GM19035 (cell line): ENCODE results near the gene MEOX2.

ENCODE experiments used
- ATAC-seq: cut with Tn5 transposase; IDR thresholded peaks from one replicate; pipeline ENCODE4 v1.9.1; 2021; ENCODE audit not compliant: unreplicated experiment

MEOX2 gene

DNA sequence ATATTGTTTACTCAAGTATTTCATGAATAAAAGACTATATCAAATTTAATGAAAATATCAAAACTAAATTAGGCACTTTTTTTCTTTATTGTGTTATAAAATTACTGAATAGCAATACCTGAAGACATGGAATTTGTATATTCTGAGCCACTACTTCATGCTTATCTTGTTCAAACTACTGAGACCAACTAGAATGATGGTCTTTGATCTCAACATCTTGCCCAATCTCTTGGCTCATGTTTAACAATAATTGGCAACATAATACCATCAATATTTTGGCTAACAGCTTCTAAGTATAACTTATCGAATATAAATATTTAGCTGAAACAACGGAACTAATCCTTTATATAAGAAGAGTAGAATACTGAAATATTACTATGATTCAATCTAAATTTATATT is 68.2 kb downstream of the MEOX2 start:
- no peak for ATAC-seq

DNA sequence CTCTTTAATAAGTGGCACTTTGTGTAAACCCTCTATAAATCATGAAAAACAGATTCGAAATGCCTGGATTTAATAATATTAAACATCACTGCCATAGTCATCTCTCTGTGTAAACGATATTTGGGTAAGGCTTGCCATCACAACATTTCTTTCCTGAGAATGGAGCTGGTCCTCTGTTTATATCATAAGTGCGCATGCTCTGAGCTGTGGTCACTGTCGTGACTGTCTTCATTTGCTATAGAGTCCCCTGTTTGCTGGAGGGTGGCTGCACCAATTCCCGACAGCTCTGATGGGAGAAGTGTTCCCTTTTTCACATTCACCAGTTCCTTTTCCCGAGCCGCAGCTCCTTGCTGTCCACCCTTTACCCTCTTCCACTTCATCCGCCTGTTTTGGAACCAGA is 74.3 kb downstream of the MEOX2 start:
- ATAC-seq = no peak

DNA sequence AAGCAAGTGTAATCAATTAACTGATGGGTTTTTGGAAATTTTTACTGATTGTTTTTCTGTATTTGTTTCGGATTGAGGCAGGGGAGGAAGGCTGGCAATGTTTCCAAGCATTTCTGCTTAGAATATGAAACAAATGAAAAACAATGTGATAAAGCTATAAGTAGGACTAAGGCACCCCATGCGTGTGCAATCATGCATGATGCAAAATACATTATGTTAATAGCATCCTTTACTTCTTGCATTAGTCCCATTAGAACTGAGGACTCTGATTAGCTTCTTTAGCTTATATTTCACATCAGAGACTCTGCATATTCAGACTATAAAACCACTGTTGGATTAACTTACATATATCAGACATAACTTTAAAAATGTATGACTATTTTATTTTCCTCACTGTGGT is 76.0 kb downstream of the MEOX2 start:
- no peak for ATAC-seq

DNA sequence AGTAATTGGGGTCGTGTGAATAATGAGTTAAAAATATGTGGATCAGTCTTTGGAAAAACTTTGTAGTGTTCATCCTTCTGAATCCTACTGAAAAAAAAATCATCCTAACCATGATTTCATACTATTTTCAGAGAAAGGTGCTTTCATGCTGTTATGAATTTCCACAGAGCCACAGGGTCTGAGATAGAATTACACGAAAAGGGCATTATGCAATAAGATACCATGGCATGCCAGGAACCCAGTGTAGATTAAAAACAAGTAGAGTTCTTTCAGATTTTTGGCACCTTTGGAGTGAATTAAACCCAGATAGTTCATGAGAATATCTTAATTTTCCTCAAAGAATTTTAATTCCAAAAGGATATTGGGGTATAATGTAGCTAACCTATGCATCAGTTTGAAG is 77.2 kb downstream of the MEOX2 start:
- ATAC-seq = no peak

DNA sequence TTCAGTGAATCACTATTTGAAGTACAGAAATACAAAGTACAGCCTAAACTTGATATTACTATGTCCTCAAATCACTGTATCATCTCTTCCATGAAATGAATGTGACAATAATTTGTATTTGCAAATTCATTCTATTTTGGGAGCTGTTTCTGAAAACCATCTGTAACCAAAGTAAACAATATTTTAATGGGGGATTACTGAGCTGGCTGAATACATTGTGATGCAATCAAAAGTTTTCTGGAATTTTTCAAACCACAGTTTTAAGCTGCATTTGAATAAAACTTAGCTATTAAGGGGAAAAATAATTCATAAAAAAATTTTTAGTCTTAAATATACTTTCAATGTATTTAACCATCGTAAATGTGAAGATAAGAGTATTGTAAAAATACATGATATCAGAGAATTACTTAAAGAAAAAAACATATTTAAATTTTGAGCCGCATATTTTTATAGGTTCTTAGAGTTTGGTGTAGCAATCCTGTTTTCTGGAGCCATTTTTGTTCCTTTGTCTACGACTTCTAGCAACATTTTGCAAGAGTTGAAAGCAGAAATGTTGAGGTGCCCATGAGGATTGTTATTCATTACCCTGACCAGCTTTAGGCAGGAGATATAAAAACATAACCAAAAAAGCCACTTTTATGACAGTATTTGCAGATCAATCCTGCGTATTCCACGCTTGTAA is 78.8 kb downstream of the MEOX2 start:
- no peak for ATAC-seq

DNA sequence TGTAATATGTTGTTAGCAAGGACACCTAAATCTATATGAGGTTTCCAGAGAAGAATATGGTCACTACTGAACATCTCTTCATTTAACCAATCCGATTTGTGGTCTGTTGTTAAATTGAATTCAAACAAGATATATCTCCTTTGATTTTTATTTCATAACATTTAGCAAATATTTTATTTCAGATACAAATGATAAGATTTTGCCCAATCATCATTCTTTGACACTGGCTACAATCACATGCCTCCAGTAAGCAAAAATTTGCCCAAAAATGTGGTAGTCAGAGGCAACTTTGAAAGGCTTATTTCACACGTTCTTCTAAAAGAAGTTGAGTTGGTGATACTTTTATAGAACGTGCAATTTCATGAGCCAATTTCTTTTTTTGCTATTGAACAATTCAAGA is 79.9 kb downstream of the MEOX2 start:
- no peak for ATAC-seq

DNA sequence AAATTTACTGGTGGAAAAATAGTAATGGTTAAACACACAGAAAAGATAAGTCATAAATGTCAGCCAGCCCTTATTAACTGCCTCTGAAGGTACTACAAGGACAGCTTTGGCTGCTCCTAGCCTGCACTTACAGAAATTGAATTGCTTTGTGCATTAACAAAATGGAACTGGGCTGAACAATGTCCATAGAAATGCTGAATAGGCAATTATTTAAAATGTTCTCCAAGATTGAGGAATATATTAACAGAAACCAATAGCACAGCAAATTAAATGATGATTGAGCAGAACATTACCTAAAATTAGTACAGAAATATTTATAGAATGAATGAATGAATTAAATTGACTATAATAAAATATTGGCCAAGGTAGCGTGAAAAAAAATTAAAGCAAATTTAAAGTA is 82.3 kb downstream of the MEOX2 start:
- no peak for ATAC-seq

DNA sequence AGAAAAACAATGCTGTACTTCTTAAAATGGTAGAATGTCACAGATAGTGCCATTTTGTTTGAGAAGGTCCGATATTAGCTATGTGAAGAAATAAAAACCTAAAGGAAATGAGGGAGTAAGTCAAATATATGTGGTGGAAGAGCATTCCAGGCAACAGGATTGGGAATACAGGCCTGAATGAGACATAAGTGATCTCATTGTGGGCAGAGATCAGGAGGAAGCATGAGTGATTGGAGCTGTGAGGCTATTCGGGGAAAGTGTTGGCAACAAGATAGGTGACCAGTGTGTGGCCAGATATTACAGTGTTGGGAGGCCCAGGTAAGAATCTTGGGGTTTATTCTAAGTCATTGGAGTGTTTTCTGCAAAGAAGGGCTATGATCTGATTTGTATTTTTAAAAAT is 83.4 kb downstream of the MEOX2 start:
- no peak for ATAC-seq

DNA sequence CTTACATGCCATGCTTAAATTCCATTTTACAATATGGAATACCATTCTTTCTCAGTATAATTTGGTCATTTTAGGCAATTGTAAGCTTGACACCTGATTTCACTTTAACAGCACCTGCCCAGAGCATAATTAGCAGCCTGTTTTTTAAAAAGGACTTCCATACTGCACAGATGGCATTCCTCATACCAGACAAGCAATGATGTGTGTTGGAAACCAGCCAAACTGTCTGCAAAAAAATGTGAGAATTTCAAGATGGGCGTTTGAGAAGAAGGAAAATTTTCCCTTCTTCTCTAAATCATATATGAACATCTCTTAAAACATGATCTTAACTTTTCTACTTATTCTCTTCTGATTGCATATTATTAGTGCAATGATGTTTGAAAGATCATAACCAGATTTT is 84.2 kb downstream of the MEOX2 start:
- ATAC-seq = no peak

DNA sequence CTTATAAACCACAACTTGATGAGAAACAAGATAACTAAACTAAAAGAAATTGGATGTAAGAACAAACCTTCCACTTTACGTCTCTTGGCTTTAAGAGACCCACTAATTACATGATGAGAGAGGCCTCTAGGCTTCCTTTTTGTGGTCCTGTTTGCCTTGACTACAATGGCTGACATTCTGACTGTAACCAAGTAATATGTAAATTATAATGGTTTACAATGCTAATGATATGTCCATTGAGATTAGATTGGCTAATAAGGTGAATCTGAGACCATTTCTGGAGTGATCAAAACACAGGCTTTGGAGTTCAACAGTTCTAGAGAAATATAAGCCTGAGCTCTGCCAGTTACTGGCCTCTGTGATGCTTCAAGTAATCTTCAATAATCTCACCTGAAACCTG is 85.3 kb downstream of the MEOX2 start:
- no peak for ATAC-seq

DNA sequence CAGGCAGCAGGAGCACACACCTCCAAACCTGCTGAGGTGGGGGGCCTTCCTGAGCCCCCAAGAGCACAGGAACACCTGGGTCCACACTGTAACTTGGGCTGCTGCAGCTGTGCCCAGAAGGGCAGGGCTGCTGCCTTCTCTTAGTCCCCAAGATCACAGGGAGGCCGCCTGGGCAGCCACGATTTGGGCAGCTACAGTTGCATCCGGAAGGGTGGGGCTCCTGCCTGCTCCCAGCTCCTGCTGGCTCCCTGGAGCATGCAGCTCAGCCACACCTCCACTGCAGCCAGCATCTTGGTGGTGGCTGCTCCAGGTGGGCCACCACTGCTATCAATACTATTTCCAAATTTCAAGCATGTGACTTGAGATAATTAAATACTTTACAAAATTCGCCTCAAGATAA is 86.2 kb downstream of the MEOX2 start:
- ATAC-seq = no peak

DNA sequence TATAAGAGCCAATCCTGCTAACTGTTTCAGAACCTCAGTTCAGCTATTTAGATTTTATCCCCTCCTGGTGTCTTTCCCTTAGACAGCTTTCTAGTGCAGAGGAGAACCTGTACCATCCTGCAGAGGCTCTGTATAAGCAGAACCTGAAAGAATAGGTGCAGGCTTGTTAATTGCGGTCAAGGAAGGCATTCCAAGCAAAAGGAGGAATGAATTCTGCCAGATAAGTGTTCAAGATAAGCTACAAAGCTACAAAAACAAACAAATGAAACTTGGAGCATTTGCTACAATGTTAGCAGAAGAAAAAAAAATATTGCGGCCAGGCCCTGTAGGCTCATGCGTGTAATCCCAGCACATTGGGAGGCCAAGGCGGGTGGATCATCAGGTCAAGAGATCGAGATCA is 92.0 kb downstream of the MEOX2 start:
- no peak for ATAC-seq

DNA sequence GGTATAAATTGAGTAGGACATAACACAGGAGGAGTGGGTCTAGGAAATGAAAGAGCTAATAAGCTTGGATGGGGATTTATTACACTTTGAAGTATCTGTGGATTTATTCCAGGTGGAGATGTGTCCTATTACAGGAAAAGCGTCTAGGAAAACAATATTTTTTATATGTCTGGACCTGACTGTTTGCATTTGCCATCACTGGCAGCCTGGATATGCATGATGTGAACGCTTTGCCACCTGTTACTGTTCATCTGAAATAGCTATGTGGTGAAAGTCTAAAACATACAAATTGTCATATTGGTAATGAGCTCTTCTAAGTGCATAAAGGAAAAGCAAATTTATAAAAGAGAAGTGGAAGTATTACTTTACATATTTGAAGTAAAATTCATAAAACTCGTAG is 93.1 kb downstream of the MEOX2 start:
- no peak for ATAC-seq

DNA sequence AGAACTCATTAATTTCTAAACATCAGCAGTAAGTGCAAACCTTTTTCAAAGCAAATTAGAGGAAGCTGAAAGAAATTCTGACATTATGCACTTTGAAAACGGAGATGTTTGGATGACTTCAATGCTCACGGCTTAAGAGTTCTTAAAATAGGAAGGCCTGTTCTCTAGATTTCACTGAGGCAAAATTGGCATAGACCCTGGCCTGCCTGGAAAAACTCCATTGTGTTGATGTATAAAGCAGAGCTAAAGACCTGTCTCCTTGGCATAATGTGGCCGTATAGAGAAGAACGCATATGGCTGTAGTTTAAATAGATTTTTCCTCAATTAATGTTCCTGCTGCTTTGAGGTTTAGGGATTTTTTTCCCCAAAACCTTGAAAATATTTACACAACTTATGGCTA is 100.2 kb downstream of the MEOX2 start:
- no peak for ATAC-seq

DNA sequence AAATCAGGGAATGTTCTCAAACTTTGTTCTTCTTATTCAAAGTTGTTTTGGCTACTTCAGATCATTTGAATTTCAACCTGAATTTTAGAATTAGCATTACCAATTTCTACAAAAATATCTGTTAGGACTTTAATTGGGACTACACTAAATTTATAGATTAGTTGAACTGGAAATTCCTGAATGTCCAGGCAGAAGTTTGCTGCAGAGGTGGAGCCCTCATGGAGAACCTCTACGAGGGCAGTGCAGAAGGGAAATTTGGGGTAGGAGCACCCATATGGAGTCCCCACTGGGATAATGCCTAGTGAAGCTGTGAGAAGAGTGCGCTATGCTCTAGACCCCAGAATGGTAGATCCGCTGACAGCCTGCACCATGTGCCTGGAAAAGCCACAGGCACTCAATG is 101.9 kb downstream of the MEOX2 start:
- no peak for ATAC-seq

DNA sequence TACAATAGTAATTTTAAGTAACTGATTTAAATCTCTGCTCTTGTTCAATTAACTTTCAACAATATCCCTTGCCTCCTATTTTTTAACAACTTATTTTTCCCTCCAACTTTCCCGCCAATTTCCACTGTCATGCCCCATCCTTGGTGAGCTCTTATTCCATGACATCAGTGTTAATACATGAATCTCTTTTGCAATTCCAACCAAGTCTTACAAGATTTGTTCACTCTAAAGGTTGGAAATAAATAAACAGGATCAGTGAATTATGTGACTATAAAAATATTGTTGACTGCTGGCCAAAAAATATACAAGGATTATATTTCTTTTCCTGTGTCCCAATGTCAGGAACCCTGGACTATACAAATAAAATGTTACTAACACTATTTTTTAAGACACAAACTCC is 103.7 kb downstream of the MEOX2 start:
- no peak for ATAC-seq

DNA sequence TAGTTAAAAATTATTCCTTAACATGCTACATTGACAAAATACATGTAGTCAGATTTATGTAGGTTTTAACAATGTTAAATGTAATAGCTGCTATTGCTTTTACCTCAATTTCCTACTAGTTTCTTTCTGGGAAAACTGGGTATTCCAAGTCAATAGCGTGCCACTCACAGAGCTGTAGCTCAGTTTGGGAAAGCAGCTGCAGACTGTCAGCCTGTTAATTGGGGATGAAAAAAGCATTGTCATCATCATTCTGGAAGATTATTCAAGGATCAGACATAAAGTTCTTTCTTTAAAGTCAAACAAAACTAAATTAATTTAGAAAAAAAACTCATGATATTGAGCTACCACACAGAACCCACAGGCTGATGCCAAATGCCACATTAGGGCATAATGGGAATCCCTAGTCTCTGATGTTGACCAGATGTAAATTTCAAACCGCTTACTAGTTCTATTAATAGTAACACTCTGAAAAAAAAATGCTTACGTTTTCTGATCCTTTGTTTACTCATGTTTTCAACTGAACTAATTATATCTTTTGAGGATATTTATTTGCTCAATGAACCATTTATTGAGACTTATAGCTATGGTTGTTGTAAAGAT is 105.0 kb downstream of the MEOX2 start:
- ATAC-seq = no peak

DNA sequence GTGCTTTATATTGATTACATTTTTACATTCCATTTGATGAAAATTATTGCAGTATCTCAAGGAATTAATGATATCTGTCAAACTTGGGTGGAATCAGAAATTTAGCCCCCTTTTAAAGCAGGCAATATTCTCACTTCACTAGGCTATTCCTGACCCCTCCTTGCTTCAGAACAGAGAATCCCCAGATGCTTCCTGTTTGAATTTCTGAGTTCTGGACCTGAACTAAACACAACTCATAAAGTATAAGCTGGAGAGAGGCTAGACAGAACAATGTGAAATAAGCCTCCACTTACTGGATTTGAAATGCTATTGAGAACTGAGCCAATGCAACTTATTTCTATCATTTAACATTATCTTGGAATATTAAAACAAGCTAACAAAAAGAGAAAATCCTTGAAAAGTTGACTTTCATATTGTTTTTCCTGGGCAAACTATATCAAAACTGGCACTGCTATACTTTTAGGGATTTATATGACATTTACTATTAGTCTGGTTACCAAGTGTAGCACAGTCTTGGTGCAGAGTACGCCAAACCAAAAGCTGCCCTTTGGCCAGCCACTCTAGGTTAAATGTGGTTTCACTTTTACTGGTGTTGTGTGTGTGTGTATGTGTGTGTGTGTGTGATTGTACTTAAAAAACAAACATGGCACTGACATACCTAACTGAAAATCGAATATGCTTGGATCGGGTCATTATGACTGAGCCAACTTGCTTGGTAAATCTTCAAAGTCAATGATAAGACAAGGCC is 105.7 kb downstream of the MEOX2 start:
- ATAC-seq = no peak

DNA sequence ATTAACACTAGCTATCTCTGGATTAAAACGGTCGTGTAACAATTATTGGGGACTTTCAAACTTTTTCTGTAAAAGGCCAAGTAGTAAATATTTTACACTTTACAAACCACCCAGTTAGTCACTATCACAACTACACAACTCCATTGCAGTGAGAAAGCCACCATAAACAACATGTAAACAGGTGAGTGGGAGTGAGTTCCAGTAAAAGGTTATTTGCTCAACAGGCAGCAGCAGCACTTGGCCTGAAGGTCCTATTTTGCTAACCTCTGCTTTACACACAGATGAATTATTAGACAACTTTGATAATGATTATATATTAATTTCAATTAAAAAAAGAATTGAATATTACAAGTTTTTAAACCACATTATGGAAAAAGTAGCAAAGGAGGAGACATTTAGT is 108.9 kb downstream of the MEOX2 start:
- no peak for ATAC-seq

DNA sequence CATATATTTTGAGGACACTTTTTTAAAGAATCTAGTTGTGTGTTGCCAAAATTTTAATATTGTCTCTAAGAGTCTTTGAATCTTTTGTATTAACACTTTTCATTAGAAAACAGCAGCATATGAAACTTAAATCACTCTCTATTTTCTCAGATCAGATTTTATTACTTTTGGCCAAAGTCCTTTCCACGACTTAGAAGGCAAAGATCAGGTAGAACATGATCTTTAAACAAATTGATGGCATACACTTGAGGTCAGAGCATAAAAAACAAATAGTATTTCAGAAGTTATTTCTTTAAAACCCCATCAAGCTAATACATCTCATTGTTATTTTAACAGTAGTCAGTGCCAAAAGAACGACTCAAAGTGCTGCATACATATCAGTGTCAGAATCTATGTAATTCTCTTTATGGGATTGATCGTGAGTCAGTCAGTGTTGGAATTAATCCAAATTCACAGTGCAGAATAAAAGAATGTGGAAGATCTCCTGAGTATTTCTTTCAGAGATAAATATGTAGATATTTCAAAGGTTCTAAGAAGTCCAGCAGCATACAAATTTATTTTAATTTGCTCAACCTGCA is 115.1 kb downstream of the MEOX2 start:
- ATAC-seq = no peak

DNA sequence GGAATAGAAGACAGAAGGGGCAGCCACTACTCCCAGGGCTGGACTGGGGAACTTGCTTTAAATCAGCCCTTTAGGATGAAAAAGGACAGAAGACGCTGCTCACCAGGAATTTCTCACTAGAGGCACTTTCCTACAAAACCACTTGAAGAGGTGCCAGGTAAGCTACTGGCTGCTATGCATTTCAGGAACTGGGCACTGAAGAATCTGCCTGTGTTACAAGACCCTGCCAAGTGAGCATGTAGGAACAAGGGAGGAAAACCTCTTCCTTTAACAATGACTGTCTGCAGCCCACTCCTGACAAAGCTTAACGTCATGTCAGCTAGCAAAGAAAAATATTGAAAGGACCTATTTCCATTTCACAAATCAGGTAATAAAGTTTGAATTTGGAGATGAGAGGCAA is 118.8 kb downstream of the MEOX2 start:
- no peak for ATAC-seq

DNA sequence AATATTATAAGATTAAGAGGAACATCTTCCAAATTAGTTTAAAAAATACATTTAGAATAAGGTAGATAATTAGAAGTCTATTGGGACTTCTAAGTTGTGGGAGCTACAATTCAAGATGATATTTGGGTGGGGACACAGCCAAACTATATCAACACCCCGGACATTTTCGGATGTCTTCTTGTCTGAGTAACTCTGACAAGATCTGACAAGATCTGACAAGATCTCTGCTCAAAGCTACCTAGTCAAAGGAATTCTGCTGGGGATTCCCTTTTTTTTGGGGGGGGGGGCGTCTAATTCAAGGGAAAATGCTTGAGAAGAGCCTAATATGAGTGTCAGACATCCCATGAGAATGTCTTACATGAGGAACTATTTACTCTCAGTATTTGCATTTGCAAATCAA is 119.4 kb downstream of the MEOX2 start:
- ATAC-seq = no peak
